Memory B cell (primary cell): ENCODE results near the gene GNB1.

ENCODE experiments used
- ATAC-seq: fragments of 150-1000 bp; cut with Tn5 transposase; 2 replicates; pipeline ENCODE4 v1.10.0; 2021; ENCODE audit warnings: low read depth, mild to moderate bottlenecking, moderate library complexity
- DNase-seq, 2 donors: peaks; one replicate each; pipeline ENCODE4 v3.0.0; 2022; ENCODE audit warnings: low spot score in 2 of 2
- H3K27ac Mint-ChIP-seq: one replicate; pipeline ENCODE4 v1.8.0; 2022; ENCODE audit warnings: mild to moderate bottlenecking, moderate library complexity, mixed read lengths
- H3K27me3 Mint-ChIP-seq: one replicate; pipeline ENCODE4 v1.8.0; 2022; ENCODE audit warnings: mixed read lengths
- H3K36me3 Mint-ChIP-seq: one replicate; pipeline ENCODE4 v1.8.0; 2022; ENCODE audit warnings: mild to moderate bottlenecking, mixed read lengths
- H3K4me1 Mint-ChIP-seq: one replicate; pipeline ENCODE4 v1.8.0; 2022; ENCODE audit warnings: mixed read lengths
- H3K4me3 Mint-ChIP-seq: one replicate; pipeline ENCODE4 v1.8.0; 2022; ENCODE audit warnings: mild to moderate bottlenecking, moderate library complexity, mixed read lengths
- H3K9me3 Mint-ChIP-seq: one replicate; pipeline ENCODE4 v1.8.0; 2022; ENCODE audit warnings: mixed read lengths

The GNB1 gene

DNA sequence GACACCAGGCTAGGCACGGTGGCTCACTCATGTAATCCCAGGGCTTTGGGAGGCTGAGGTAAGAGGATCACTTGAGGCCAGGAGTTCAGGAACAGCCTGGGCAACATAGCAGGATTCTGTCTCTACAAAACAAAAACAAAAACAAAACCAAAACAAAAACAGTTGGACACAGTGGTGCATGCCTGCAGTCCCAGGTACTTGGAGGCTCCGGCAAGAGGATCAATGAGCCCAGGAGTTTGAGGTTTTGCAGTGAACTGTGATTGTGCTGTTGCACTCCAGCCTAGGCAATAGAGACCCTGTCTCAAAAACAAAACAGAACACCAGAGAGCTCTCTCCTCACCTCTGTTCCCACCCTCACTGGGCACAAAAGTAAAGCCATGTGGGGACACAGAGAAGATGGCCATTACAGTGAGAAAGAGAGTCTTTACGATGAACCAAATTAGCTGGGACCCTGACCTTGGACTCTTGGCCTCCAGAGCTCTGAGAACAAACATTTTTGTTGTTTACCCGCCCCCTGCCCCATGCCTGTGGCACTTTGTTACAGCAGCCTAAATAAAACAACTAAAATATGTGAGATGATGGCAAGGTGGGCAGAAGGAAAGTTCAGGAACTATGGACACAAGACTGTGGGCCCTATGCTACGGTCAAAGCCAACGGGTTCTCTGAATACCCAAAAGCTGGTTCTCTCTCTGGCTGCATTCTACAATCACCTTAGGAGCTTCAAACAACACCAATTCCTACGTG lies 122.5 kb downstream of the GNB1 start:
- DNase-seq (no peak), ATAC-seq (no peak)
- peaks cover 10% of the 10 kb centered on the region for H3K4me1 Mint-ChIP-seq
- H3K36me3 Mint-ChIP-seq: peaks cover 18% of the 10 kb centered on the region
- peaks cover 1% of the 10 kb centered on the region for H3K9me3 Mint-ChIP-seq
- no peak overlapping the region for H3K4me3 Mint-ChIP-seq
- no peak overlapping the region for H3K27ac Mint-ChIP-seq
- no peaks in the 10 kb centered on the region for H3K27me3 Mint-ChIP-seq

DNA sequence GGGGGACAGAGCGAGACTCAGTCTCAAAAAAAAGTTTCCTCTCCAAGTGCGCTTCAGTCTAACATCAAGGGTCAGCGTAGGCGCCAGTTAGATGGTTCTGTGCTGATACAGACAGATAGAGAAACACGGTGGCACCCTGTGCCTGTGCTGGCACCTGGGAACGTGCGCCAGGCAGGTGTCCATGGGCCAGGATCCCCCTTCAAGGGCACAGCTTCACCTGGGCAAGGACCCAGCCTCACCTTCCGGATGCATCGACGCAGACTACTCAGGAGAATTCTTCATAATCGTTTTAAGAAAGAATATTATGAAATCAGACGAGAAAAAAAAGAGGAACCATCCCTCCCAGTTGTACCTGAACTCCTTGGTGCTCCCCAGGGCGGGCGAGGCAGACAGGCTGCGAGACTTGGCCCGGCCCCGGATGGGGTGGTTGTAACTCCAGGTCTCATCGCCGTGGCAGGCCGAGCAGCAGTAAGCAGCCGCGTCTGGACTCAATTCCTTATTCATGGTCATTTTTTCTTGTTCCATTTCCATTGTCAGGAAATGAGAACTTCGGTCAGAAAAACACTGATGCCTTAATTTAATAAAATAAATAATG lies 125.9 kb downstream of the GNB1 start:
- no peak overlapping the region for H3K4me3 Mint-ChIP-seq
- no peak overlapping the region for H3K27ac Mint-ChIP-seq
- no peaks in the 10 kb centered on the region for H3K9me3 Mint-ChIP-seq
- H3K27me3 Mint-ChIP-seq: no peaks in the 10 kb centered on the region
- H3K4me1 Mint-ChIP-seq: peaks cover 5% of the 10 kb centered on the region
- ATAC-seq (no peak), DNase-seq (no peak)
- peaks cover 11% of the 10 kb centered on the region for H3K36me3 Mint-ChIP-seq

DNA sequence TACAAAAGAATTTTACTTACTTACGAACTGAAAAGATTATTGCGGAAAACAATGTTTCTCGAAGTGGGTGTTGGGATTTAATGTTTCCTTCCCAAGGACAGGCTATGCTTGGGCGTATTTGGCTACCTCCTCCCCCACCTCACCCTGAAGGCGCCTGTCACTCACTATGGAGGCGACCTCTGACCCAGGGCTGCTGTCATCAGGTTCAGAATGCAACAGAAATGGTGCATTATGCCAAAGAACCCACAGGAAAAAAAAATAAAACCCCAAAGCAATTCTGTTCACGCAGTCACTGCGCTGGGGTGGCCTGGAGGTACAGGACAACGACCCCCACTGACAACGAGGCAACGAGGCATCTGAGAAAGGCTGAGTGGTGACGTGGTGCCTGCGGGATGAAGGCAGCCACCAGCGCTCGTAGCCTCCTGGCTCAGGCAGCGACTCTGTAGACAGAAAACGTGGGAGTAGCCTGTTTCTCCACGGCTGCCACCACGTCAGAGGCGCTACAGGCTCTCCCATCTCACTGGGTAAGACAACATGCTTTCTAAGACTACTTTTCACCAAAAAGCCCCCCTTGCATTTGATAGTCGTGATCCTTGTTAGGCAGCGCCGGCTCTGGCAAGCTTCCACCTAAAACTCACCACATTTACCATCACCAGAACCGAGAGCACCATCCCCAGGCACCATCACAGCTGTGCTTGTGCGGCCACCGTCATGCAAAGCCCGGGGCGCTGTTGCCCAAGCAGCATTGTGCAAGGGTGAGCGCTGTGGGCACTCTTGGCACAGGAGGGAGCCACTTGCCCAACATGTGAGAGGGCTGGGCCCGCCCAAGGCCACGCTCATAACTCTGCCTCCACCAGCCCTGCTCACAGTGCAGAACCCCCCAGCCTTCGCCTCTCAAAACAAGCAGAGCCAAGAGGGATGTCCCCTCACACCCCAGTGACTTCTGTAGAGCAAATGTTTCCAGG lies 126.9 kb downstream of the GNB1 start:
- Mint-ChIP-seq H3K4me3 (no peak overlapping the region), H3K27me3 (no peaks in the 10 kb centered on the region), H3K9me3 (no peaks in the 10 kb centered on the region), H3K4me1 (peaks cover 4% of the 10 kb centered on the region), H3K27ac (no peak overlapping the region), H3K36me3 (peaks cover 13% of the 10 kb centered on the region)
- no peak for DNase-seq
- peak; percentile 52 for ATAC-seq

DNA sequence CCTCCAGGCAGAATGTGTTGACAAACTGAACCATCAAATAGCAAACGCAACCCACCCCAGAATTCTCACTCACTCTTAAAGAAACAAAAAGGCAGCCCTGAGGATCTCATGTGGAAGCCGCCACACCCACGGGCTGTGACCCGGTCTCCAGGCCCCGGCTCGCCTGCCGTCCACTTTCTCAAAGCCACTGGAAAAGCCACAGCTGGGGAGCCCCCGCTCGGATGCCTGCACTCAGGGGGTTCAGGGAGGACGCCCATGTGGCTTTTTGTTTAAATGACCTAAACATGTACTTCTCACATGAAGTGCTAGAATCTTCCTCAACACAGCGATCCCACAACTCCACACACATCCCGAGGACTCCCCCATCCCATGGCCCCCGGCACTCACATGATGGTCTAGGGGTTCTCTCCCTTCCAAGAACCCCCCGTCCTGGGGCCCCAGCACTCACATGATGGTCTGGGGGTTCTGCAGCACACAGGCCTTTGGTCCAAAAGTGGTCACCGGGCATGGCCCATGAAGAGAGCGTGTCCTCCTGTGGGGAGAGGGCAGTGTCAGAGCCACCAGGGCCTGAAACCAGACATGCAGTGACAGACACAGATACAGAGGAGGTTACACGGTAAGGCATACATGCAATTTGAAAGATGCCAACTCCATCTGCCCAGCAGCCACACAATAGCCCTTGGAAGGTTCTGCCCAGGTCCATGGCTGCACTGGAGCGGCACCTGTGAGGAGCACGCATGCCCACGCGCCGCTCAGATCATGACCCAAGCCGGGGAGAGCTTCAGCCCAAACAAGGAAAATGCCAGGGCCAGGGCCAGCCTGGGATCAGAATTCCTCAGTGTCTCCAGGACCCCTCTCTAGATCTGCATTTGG lies 129.1 kb downstream of the GNB1 start:
- Mint-ChIP-seq H3K9me3 (no peaks in the 10 kb centered on the region), H3K36me3 (peaks cover 16% of the 10 kb centered on the region), H3K4me1 (peaks cover 2% of the 10 kb centered on the region), H3K27ac (peak overlapping the region; percentile 31), H3K27me3 (no peaks in the 10 kb centered on the region), H3K4me3 (no peak overlapping the region)
- ATAC-seq: no peak
- no peak for DNase-seq

DNA sequence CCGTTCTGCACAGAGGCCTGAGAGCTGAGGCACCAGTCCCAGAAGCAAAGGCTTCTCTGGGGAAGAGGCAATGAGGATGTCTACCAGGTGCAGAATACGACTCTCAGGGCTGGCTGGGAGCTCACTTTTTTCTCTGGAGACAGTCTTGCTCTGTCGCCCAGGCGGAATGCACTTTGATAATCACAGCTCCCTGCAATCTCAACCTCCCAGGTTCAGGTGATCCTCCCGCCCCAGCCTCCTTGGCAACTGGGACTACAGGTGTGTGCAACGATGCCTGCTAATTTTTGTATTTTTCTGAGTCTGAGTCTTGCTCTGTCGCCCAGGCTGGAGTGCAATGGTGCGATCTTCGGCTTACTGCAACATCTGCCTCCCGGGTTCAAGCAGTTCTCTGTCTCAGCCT lies 130.2 kb downstream of the GNB1 start:
- no peak overlapping the region for H3K27ac Mint-ChIP-seq
- H3K36me3 Mint-ChIP-seq: peaks cover 16% of the 10 kb centered on the region
- no peak overlapping the region for H3K4me3 Mint-ChIP-seq
- ATAC-seq: no peak
- no peaks in the 10 kb centered on the region for H3K27me3 Mint-ChIP-seq
- peaks cover 2% of the 10 kb centered on the region for H3K4me1 Mint-ChIP-seq
- H3K9me3 Mint-ChIP-seq: no peaks in the 10 kb centered on the region
- no peak for DNase-seq

DNA sequence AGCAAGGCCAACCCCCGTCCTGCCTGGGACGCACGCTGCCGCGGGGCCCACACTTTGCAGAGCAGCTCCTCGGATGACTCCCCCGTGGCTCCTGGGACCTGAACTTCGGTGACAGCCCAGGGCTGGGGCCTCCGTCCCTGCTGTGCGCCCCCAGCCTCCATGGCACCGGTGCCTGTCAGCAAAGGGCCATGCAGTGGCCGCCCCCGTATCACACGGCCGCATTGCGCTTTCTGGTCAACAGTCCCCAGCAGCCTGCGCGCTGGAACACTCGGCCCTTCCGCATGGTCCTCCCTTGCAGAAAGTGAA lies 130.6 kb downstream of the GNB1 start:
- no peak overlapping the region for H3K4me3 Mint-ChIP-seq
- no peak for ATAC-seq
- no peaks in the 10 kb centered on the region for H3K9me3 Mint-ChIP-seq
- H3K36me3 Mint-ChIP-seq: peaks cover 16% of the 10 kb centered on the region
- DNase-seq: no peak
- no peak overlapping the region for H3K27ac Mint-ChIP-seq
- H3K4me1 Mint-ChIP-seq: peaks cover 2% of the 10 kb centered on the region
- no peaks in the 10 kb centered on the region for H3K27me3 Mint-ChIP-seq

DNA sequence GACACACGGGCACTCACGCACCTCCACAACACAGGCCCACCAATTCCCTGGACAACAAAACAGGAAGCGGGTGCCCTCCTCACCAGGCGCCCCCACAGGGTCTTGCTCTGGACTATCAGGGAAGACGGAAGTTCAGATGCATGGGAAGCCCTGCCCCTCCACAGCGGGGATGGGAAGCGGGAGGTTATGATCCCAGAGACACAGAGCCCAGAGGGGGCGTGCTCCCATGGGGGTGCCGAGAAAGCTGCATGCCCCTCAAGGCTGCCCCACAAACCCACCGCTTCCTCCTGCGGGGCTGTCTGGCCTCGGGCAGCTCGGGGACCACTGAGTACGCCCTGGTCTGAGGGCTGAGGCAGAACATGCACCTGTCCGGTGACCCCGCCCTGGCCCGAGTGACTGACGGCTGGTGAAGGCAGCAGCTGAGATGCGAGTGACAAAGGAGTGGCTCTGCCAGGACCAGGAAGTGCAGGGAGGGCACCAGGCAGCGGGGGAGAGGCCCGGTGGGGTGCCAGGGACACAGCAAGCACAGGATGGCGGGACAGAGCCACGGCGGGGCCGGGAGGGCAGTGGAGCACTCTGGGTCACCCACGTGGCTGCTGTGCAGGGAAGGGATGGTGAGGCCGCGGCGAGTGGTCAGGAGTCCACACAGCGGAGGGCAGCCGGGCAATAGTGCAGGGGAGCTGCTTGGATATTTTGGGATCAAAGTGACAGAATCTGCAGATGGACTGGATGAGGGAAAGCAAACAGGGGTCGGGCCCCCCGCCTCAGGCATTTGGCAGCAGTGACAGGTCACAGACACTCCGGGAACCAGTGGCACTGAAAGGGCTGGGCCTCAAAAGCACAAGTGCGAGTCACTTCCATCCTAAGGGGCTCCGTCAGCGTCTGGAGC lies 131.2 kb downstream of the GNB1 start:
- no peak overlapping the region for H3K27ac Mint-ChIP-seq
- ATAC-seq: no peak
- H3K36me3 Mint-ChIP-seq: peaks cover 16% of the 10 kb centered on the region
- no peaks in the 10 kb centered on the region for H3K27me3 Mint-ChIP-seq
- H3K4me3 Mint-ChIP-seq: no peak overlapping the region
- DNase-seq: no peak
- no peaks in the 10 kb centered on the region for H3K9me3 Mint-ChIP-seq
- peaks cover 2% of the 10 kb centered on the region for H3K4me1 Mint-ChIP-seq

DNA sequence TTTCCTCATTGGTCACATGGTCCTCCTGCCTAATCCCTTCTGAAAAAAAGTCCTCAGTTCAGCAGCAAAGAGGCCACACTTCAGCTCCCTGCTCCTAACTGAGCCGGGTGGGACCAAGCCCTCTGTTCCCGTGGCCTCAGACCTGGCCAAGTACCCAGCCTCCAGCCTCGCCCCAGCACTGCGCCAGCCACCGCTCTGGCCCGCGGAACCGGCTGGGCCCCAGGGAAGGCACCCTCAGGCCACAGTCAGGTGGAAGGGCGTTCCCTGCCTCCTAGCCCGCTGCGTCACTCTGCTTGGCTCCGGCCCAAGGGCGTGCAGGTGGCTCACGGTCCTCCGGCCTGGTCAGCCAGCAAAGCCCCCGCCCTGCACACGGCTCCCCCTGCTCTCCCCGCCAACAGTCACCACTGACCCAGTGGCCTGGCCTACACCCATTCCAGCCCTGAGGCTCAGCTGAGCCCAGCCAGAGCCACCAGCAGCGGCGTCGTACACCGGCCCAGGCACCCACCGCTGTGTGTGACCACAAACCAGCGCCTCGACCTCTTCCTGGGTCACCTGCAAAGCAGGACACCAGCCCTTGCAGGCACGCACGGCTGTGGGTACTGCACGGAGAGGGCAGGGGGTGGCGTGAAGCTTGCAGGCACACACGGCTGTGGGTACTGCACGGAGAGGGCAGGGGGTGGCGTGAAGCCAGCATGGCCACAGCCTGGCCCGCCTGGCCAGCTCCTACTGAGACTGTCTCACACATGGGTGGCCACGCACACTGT lies 132.0 kb downstream of the GNB1 start:
- no peak overlapping the region for H3K4me3 Mint-ChIP-seq
- no peaks in the 10 kb centered on the region for H3K27me3 Mint-ChIP-seq
- no peaks in the 10 kb centered on the region for H3K9me3 Mint-ChIP-seq
- peak overlapping the region; percentile 24 for H3K27ac Mint-ChIP-seq
- ATAC-seq (no peak), DNase-seq (no peak)
- H3K36me3 Mint-ChIP-seq: peaks cover 16% of the 10 kb centered on the region
- H3K4me1 Mint-ChIP-seq: peaks cover 2% of the 10 kb centered on the region

DNA sequence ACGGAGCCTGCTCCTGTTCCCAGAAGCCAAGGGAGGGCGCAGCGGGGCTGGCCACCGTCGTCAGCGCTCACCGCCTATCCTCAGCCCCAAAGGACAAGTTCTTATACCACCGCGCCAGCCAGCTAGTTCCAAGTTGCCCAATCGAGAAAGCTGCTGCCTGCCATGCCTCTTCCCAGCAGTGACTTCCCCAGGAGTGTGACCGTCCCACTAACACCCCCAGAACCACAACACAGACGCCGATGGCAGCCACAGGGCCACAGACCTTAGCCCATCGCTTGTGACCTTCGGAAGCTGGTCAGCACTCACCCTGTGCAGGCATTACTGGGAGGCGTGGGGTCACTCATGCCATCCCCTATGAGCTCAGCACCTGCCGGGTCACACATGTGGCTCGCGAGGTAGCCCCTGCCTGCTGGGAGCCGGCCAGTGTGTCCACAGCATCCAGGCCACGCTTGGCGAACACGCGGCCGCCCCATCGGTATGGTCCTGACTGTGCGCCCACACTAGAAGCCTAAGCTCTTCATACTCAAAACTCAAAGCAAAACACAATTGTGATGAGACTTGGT lies 132.7 kb downstream of the GNB1 start:
- no peak for ATAC-seq
- Mint-ChIP-seq H3K9me3 (no peaks in the 10 kb centered on the region), H3K27ac (peak overlapping the region; percentile 24), H3K4me3 (no peak overlapping the region), H3K36me3 (peaks cover 16% of the 10 kb centered on the region), H3K4me1 (peaks cover 2% of the 10 kb centered on the region), H3K27me3 (no peaks in the 10 kb centered on the region)
- no peak for DNase-seq

DNA sequence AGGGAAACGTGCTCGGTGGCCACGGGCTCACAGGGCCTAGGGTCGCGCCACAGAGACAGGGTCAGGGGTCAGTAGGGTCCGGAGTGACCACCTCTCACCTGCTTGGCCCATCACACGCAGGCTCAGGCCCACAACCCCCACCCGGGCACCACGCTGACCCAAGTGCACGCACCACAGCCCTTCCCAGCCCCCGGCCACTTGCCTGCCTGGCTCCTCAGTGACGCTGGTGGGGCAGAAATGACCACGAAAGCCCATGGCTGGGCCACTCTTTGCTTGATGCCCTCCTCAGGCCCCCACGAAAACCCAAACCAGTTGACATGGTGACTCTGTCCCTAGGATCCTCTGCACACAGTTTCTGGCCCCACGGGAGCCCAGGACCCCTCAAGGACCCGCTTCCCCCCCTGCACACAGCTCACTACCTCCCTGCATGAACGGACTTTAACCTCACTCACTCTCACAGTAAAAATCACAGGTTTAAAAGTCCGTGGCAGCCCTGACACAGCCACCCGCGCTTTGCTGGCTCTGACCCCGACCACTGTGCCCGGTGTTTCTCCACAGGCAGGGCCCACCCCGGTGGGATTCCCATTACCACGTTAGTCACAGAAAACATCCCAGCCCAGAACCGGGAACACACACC lies 133.3 kb downstream of the GNB1 start:
- no peaks in the 10 kb centered on the region for H3K27me3 Mint-ChIP-seq
- peaks cover 2% of the 10 kb centered on the region for H3K4me1 Mint-ChIP-seq
- peaks cover 16% of the 10 kb centered on the region for H3K36me3 Mint-ChIP-seq
- no peak for ATAC-seq
- DNase-seq: no peak
- no peak overlapping the region for H3K27ac Mint-ChIP-seq
- H3K9me3 Mint-ChIP-seq: no peaks in the 10 kb centered on the region
- no peak overlapping the region for H3K4me3 Mint-ChIP-seq

DNA sequence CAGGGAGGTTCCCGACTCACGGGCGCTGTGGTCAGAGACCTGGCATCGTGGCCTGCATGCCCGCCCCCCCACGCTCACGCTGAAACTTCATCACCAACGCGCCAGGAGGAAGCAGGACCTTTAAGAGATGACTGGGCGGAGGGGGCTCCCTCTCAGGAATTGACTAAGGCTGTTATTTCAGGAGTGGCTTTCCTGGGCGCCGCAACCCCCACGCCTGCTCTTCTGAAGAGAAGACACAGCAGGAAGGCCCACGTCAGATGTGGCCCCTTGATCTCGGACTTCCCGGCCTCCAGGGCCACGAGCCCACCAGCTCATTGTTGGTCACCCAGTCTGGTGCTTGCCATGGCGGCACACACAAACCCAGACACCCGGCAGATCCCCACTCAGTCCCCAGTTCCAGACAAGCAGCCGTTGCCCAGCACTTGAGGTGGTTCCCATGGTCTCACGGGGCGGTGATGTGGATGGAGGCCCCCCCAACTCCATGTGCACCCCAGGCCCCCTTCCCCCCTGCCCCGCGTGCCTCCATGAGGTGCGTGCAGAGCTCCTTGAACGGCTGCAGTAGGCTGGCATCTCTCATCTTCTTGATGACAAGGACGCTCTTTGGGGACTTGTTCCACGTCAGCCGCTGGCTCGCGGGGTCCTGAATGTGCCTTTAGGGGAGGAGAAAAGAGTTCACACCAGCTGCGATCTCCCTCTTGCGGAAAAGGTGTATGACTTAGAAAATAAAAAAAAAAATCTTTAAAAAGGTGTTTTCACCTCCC lies 134.0 kb downstream of the GNB1 start:
- Mint-ChIP-seq H3K4me1 (peaks cover 2% of the 10 kb centered on the region), H3K27me3 (no peaks in the 10 kb centered on the region), H3K4me3 (no peak overlapping the region), H3K27ac (no peak overlapping the region), H3K36me3 (peaks cover 16% of the 10 kb centered on the region), H3K9me3 (no peaks in the 10 kb centered on the region)
- DNase-seq (no peak), ATAC-seq (no peak)
